ENCODE data around the gene STYXL1. TPM values are rescaled to one million over a fixed set of nuclear protein-coding genes. Genes with fewer than 3 reads are reported as not detected.
A peak's percentile ranks its signal among the peaks of the same experiment; 100 is the strongest.

The STYXL1 gene
- total and polyA plus RNA-seq, 2 experiments from 2014 or later: 56.3 to 70.1 TPM

DNA sequence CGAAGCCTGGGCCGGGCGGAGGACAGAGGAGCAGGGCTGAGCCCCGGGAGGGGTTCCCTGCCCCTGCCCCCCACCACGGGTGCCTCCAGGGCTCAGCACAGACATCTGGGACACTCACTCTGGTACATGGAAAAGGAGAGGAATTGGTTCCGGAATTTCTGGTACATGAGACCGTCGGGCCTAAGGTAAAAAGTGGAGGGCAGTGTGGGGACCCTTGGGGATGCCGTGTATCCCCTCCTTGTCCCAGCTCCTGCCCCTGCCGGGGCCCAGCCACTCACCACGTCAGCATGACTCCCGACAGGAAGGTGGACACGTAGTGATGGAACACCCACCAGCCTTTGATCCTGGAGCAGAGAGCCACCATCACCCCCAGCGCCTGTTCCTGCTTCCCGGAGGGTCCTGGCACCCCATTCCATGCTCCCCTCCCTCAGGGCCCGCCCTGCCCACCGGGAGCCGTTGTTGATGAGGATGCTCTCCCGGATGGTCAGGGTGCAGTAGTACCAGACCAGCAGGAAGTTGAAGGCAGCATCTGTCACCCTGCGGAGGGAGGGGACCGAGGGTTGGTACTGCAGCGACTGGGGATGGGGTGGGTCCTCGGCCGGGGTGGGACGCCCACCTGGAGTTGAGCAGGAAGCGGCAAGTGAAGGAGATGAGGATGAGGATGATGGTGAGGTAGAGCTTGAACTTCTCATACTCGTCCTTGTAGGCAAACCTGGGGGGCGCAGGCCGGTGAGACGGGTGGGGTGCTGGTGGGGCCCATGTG is 59.8 kb downstream of the STYXL1 start:
- Histone ChIP-seq H4K20me1 (ENCODE audit: insufficient read depth, poor library complexity, severe bottlenecking) (no peaks in the 10 kb centered on the region), H3K4me1 (ENCODE audit: insufficient read depth) (peaks cover under 1% of the 10 kb centered on the region), H3K79me2 (no peaks in the 10 kb centered on the region), H3K9me3 (ENCODE audit: low read depth) (no peaks in the 10 kb centered on the region), H3K27me3 (no peaks in the 10 kb centered on the region), H3K9me2 (replicated peaks; ENCODE audit: insufficient read depth) (no peaks in the 10 kb centered on the region), H3K36me3 (replicated peaks; ENCODE audit: insufficient read depth, low read depth) (no peaks in the 10 kb centered on the region), H3K4me2 (no peak overlapping the region), H3K27ac (no peak overlapping the region), H2AFZ (no peak overlapping the region), H3K4me3 (no peak overlapping the region)
- 89% methylated on average over 29 of the region's 30 CpGs for WGBS (ENCODE audit: low lambda C conversion rate, missing lambda C conversion rate)
- no peak for DNase-seq (ENCODE audit: low spot score)
- TF ChIP-seq EZH2phosphoT487 (IDR thresholded peaks at IDR 0.05; ENCODE audit: low read depth, severe bottlenecking, unreplicated experiment) (no peak), EZH2 (IDR thresholded peaks at IDR 0.05; ENCODE audit: borderline replicate concordance) (no peak)
- TF ChIP-seq, protein P1, sequence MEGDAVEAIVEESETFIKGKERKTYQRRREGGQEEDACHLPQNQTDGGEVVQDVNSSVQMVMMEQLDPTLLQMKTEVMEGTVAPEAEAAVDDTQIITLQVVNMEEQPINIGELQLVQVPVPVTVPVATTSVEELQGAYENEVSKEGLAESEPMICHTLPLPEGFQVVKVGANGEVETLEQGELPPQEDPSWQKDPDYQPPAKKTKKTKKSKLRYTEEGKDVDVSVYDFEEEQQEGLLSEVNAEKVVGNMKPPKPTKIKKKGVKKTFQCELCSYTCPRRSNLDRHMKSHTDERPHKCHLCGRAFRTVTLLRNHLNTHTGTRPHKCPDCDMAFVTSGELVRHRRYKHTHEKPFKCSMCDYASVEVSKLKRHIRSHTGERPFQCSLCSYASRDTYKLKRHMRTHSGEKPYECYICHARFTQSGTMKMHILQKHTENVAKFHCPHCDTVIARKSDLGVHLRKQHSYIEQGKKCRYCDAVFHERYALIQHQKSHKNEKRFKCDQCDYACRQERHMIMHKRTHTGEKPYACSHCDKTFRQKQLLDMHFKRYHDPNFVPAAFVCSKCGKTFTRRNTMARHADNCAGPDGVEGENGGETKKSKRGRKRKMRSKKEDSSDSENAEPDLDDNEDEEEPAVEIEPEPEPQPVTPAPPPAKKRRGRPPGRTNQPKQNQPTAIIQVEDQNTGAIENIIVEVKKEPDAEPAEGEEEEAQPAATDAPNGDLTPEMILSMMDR (IDR thresholded peaks at IDR 0.05; ENCODE audit: poor library complexity): no peak

DNA sequence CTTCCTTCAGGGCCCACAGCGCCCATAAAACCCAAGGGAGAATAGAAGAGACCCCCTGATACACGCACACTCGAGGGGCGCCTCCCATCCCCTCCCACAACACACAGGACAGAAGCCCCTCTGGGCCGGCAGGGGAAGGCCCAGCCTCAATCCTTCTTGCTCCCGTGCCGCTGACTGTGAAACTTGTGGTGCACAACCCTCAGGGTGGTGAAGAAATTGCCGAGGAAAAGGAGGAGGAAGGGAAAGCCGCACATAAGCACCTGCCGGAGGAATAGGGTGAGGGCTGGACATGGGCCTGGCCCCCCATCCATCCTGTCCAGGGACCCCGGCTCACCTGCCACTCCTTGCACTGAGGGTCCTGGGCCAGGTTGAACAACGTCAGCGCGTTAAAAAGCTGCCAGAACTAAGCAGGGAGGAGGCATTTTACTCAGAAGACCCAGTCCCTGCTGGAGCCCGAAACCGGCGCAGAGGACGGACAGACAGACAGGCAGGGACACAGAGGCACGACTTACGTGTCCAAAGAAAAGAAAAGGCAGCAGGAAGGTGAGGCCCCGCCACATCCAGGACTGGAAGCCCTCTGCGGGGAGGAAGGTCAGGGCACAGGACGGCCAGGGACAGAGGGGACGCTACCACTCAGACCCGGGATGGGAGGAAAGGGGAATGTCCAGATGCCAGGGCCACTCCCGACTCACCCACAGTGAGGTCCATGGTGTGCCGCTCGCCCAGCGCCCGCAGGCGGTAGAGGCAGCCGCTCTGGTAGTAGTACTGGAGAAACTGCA is 60.6 kb downstream of the STYXL1 start:
- no peaks in the 10 kb centered on the region for H3K36me3 ChIP-seq (replicated peaks; ENCODE audit: insufficient read depth, low read depth)
- H3K4me3 ChIP-seq: no peak overlapping the region
- H3K4me2 ChIP-seq: no peak overlapping the region
- no peaks in the 10 kb centered on the region for H3K79me2 ChIP-seq
- TF ChIP-seq, protein P1 (IDR thresholded peaks at IDR 0.05; ENCODE audit: poor library complexity): no peak
- no peak for TF ChIP-seq EZH2phosphoT487 (IDR thresholded peaks at IDR 0.05; ENCODE audit: low read depth, severe bottlenecking, unreplicated experiment)
- TF ChIP-seq EZH2 (IDR thresholded peaks at IDR 0.05; ENCODE audit: borderline replicate concordance): no peak
- no peaks in the 10 kb centered on the region for H4K20me1 ChIP-seq (ENCODE audit: insufficient read depth, poor library complexity, severe bottlenecking)
- no peak overlapping the region for H3K27ac ChIP-seq
- no peaks in the 10 kb centered on the region for H3K9me2 ChIP-seq (replicated peaks; ENCODE audit: insufficient read depth)
- H2AFZ ChIP-seq: no peak overlapping the region
- peak; percentile 4 for DNase-seq (ENCODE audit: low spot score)
- no peaks in the 10 kb centered on the region for H3K4me1 ChIP-seq (ENCODE audit: insufficient read depth)
- H3K27me3 ChIP-seq: no peaks in the 10 kb centered on the region
- H3K9me3 ChIP-seq (ENCODE audit: low read depth): no peaks in the 10 kb centered on the region
- WGBS (ENCODE audit: low lambda C conversion rate, missing lambda C conversion rate): 97% methylated on average over 31 of the region's 32 CpGs

DNA sequence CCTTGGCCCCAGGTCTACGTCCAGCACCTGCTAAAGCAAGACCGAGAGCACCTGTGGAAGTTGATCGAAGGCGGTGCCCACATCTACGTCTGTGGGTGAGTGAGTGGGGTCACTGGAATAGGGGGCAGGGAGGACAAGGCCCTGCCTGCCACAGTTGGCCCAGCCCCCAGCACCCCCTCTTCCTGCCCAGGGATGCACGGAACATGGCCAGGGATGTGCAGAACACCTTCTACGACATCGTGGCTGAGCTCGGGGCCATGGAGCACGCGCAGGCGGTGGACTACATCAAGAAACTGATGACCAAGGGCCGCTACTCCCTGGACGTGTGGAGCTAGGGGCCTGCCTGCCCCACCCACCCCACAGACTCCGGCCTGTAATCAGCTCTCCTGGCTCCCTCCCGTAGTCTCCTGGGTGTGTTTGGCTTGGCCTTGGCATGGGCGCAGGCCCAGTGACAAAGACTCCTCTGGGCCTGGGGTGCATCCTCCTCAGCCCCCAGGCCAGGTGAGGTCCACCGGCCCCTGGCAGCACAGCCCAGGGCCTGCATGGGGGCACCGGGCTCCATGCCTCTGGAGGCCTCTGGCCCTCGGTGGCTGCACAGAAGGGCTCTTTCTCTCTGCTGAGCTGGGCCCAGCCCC is 61.5 kb downstream of the STYXL1 start:
- Histone ChIP-seq H3K27ac (no peak overlapping the region), H3K4me1 (ENCODE audit: insufficient read depth) (no peaks in the 10 kb centered on the region), H3K9me2 (replicated peaks; ENCODE audit: insufficient read depth) (no peaks in the 10 kb centered on the region), H2AFZ (no peak overlapping the region), H4K20me1 (ENCODE audit: insufficient read depth, poor library complexity, severe bottlenecking) (no peaks in the 10 kb centered on the region), H3K4me2 (no peak overlapping the region), H3K27me3 (no peaks in the 10 kb centered on the region), H3K9me3 (ENCODE audit: low read depth) (no peaks in the 10 kb centered on the region), H3K36me3 (replicated peaks; ENCODE audit: insufficient read depth, low read depth) (no peaks in the 10 kb centered on the region), H3K79me2 (no peaks in the 10 kb centered on the region), H3K4me3 (no peak overlapping the region)
- DNase-seq (ENCODE audit: low spot score): peak; percentile 6
- TF ChIP-seq, protein P1 (IDR thresholded peaks at IDR 0.05; ENCODE audit: poor library complexity): no peak
- TF ChIP-seq EZH2phosphoT487 (IDR thresholded peaks at IDR 0.05; ENCODE audit: low read depth, severe bottlenecking, unreplicated experiment) (no peak), EZH2 (IDR thresholded peaks at IDR 0.05; ENCODE audit: borderline replicate concordance) (no peak)
- 92% methylated on average over 20 of the region's 20 CpGs for WGBS (ENCODE audit: low lambda C conversion rate, missing lambda C conversion rate)
